ENCODE results near the gene CLCA2.

DNA sequence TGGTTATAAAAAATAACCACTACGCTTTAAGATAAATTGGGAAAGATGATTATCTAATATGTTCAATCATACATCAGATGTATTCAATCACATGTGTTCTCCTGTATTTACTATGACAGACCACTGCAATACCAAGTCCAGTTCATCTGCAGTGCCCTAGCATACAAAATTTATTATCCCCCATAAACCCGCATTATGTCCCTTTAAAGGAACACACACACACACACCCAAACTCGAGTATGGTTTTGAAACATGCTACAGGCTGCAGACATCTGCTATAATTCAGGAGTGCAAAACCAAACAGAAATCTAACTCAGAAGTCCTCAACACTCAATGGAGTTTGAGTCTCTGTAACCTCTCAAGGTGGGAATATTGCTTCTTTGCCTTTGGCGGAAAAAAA lies 42.7 kb upstream of the CLCA2 start:
- TF ChIP-seq POLR2A (IDR thresholded peaks at IDR 0.05; ENCODE audit: low read length) (no peak), GATA1 (IDR thresholded peaks at IDR 0.05; ENCODE audit: low read depth, low read length) (no peak)
